GM10266 (cell line): ENCODE measurements around the gene SUSD5.

Experiments used
- DNase-seq: peaks from one replicate; pipeline ENCODE4 v3.0.0; 2012; ENCODE audit errors: extremely low spot score
- TF ChIP-seq, protein P1 (sequence below): IDR thresholded peaks from 2 replicates; pipeline ENCODE4 v1.5.1; 2012; ENCODE audit warnings: mild to moderate bottlenecking, low read depth; ENCODE audit not compliant: control insufficient read depth, insufficient read depth; ENCODE audit errors: missing control alignments

The SUSD5 gene

DNA sequence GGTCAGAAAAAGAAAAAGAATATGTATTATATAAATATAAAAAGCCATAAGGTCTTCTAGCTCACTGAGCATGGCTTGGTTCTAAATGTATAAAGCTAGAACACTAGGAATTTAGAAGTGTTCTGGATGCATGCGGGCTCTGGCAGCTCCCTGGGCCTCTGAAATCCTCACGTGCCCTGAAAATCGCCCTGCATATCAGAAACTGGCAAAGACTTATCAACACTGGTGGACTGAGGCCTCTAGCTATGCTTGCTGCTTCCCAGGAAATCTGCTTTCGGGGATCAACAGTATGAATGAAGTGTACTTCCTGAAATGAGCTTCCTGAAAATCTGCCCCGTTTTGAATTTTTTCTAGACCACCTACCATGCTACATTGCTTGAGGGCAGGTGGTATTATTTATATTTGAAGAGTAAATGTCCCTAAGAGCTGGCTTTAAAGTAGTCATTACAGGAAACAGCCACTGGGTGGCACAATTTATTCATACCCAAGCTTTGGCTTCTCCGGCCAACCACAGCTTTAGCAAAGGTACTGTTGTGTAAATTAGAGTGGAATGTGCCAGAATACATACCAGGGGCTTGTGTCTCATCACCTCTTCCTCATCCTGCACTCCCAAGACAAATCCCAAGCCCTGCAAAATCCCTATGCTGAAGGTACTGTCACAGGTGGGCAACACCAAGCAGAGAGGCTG, 87.1 kb downstream of the SUSD5 start:
- DNase-seq = peak; percentile 71
- TF ChIP-seq, protein P1, sequence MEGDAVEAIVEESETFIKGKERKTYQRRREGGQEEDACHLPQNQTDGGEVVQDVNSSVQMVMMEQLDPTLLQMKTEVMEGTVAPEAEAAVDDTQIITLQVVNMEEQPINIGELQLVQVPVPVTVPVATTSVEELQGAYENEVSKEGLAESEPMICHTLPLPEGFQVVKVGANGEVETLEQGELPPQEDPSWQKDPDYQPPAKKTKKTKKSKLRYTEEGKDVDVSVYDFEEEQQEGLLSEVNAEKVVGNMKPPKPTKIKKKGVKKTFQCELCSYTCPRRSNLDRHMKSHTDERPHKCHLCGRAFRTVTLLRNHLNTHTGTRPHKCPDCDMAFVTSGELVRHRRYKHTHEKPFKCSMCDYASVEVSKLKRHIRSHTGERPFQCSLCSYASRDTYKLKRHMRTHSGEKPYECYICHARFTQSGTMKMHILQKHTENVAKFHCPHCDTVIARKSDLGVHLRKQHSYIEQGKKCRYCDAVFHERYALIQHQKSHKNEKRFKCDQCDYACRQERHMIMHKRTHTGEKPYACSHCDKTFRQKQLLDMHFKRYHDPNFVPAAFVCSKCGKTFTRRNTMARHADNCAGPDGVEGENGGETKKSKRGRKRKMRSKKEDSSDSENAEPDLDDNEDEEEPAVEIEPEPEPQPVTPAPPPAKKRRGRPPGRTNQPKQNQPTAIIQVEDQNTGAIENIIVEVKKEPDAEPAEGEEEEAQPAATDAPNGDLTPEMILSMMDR = peak; percentile 68

DNA sequence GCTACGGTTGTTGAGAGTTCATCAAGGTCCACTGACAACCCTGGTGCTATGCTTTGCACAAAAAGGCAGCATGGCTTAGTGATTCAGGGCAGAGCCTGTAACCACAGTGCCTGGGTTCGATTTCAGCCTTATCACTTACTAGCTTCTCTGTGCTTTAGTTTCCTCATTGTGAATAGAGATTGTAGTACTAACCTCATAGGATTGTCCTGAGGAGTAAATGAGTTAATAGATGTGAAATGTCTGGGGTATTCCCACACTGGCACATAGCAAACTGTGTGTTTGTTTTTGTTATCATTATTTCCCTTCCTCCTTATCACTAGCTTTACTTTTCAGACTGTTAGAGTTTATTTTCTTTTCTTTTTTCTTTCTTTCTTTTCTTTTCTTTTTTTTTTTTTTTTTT, 88.5 kb downstream of the SUSD5 start:
- TF ChIP-seq, protein P1 = no peak
- DNase-seq = no peak

DNA sequence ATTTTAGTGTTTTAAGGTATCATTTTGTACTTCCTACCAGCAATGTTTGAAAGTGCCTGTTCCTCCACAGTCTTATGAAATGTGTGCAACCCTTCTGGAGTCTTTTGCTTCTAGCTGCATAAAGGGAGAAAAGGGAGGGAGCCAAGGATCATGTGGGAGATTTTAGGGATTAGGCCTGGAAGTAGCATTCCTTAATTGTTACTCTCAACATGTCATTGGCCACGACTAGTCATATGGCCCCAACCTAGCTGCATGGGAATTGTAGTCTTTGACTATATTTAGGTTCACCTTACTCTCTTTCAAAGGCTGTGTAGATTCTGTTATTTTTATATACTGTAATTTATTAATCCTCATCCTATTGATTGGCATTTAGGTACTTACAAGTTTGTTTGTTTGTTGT, 89.9 kb downstream of the SUSD5 start:
- DNase-seq = no peak
- TF ChIP-seq, protein P1 = no peak

DNA sequence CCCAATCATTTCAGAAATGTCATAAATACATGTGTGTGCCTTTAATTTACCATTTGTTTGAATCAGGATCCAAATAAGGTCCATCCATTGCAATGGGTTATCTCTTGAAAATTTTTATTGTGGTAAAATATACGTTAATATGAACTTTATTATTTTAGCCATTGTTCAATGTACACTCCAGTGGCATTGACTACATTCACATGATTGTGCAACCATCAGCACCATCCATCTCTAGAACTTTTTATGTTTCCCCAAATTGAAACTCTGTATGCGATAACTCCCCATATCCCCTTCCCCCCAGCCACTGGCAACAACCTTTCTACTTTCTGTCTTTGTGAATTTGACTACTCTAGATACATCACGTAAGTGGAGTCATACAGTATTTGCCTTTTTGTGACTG, 92.8 kb downstream of the SUSD5 start:
- no peak for DNase-seq
- TF ChIP-seq, protein P1 = no peak

- DNase-seq = no peak
- TF ChIP-seq, protein P1 = no peak
Measured at GRCh38 chr3:33124638-33125037, 94.0 kb downstream of the SUSD5 start.

DNA sequence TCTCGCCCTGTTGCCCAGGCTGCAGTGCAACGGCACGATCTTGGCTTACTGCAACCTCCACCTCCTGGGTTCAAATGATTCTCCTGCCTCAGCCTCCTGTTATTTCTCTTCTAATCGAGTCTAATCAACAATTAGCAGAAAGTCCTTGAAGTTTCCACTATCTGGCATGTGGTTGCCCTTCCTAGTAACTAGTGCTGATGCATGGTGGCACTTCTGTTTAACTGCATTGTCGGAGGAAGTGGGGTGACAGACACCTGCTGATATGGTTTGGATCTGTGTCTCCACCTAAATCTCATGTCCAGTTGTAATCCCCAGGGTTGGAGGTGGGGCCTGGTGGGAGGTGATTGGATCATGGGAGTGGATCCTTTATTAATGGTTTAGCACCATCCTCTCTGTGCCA, 95.6 kb downstream of the SUSD5 start:
- no peak for DNase-seq
- TF ChIP-seq, protein P1 = no peak

DNA sequence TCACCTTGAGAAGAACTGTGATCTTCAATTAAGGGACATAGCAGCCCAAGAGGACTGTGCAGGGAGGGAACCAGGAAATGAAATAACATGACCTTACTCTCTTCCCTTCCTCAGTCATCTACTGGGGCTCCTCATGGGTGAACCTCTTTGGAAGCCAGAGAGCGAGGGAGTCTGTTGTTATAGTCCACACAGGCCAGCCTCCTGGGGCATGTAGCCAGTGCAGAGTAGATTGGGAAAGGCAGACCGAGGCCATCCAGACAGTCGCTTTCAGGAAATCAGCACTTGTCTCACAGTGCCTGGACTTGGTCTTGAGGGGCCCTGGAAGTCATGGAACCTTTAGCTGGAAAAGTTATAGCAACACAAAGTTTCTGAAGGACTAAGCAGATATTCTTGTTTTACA, 98.7 kb downstream of the SUSD5 start:
- no peak for DNase-seq
- TF ChIP-seq, protein P1 = no peak
